Measurements from ENCODE around the gene BPIFA3.

DNA sequence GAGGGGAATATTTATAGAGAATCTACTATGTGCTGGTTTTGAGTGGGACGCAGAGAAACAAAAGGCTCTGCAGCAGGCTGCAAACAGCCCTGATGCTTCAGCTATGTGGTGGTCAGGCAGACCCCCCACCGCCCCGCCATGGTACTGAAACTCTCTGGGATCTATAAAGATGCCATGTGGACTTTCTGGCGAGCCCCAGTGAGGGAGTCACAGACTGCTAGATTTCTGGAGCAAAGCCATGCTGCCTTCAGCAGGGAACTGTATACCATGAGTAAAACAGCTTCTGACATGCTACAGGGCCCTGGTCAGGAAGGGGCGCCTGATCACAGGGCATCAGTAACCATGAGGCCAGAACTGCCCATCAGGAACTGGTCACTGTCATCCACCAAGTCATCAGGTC is 46.6 kb downstream of the BPIFA3 start:
- TF ChIP-seq, protein P1, sequence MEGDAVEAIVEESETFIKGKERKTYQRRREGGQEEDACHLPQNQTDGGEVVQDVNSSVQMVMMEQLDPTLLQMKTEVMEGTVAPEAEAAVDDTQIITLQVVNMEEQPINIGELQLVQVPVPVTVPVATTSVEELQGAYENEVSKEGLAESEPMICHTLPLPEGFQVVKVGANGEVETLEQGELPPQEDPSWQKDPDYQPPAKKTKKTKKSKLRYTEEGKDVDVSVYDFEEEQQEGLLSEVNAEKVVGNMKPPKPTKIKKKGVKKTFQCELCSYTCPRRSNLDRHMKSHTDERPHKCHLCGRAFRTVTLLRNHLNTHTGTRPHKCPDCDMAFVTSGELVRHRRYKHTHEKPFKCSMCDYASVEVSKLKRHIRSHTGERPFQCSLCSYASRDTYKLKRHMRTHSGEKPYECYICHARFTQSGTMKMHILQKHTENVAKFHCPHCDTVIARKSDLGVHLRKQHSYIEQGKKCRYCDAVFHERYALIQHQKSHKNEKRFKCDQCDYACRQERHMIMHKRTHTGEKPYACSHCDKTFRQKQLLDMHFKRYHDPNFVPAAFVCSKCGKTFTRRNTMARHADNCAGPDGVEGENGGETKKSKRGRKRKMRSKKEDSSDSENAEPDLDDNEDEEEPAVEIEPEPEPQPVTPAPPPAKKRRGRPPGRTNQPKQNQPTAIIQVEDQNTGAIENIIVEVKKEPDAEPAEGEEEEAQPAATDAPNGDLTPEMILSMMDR (conservative IDR thresholded peaks at IDR 0.05) = no peak
- no peak for TF ChIP-seq EZH2 (IDR thresholded peaks at IDR 0.05; ENCODE audit: low read depth)
